H9 (cell line): Measurements from ENCODE around the gene CCR9. TPM values are rescaled to one million over a fixed set of nuclear protein-coding genes. Genes with fewer than 3 reads are reported as not detected.

Experiments used
- DNase-seq: peaks from one replicate; pipeline ENCODE4 v3.0.0-alpha.2; 2017
- H2AFZ ChIP-seq: one replicate; pipeline ENCODE4 v1.6.1; 2013; ENCODE audit warnings: mild to moderate bottlenecking, low read length, control low read depth, moderate library complexity
- H2AK5ac ChIP-seq: 2 replicates; pipeline ENCODE4 v1.6.1; 2013; ENCODE audit warnings: low read length, control low read depth, mixed read lengths; ENCODE audit not compliant: insufficient read length
- H2BK120ac ChIP-seq: one replicate; pipeline ENCODE4 v1.6.1; 2013; ENCODE audit warnings: low read depth, mild to moderate bottlenecking, low read length, control low read depth, inconsistent platforms; ENCODE audit not compliant: poor library complexity, severe bottlenecking
- H2BK12ac ChIP-seq: 2 replicates; pipeline ENCODE4 v1.6.1; 2013; ENCODE audit warnings: low read length, control low read depth, mixed read lengths, low read depth; ENCODE audit not compliant: insufficient read length
- H2BK15ac ChIP-seq: 2 replicates; pipeline ENCODE4 v1.6.1; 2013; ENCODE audit warnings: low read depth, low read length, control low read depth
- H2BK20ac ChIP-seq: one replicate; pipeline ENCODE4 v1.6.1; 2013; ENCODE audit warnings: low read depth, mild to moderate bottlenecking, low read length, control low read depth, inconsistent platforms; ENCODE audit not compliant: poor library complexity, severe bottlenecking
- H2BK5ac ChIP-seq: 2 replicates; pipeline ENCODE4 v1.6.1; 2013; ENCODE audit warnings: low read length, control low read depth, mixed read lengths; ENCODE audit not compliant: insufficient read length
- H3K14ac ChIP-seq: 2 replicates; pipeline ENCODE4 v1.6.1; 2013; ENCODE audit warnings: low read length, control low read depth; ENCODE audit not compliant: insufficient read depth
- H3K18ac ChIP-seq: 2 replicates; pipeline ENCODE4 v1.6.1; 2013; ENCODE audit warnings: low read depth, mild to moderate bottlenecking, mixed read lengths, low read length, control low read depth; ENCODE audit not compliant: insufficient read length
- H3K23ac ChIP-seq: 2 replicates; pipeline ENCODE4 v1.6.1; 2013; ENCODE audit warnings: low read length, control low read depth, mixed read lengths, low read depth; ENCODE audit not compliant: insufficient read length
- H3K23me2 ChIP-seq: 2 replicates; pipeline ENCODE4 v1.6.1; 2013; ENCODE audit warnings: low read depth, mild to moderate bottlenecking, mixed read lengths, low read length, control low read depth; ENCODE audit not compliant: insufficient read length, poor library complexity, severe bottlenecking
- H3K27ac ChIP-seq: 2 replicates; pipeline ENCODE4 v1.5.1; 2013; ENCODE audit warnings: low read length, control low read depth, mixed read lengths, low read depth; ENCODE audit not compliant: insufficient read length
- H3K27me3 ChIP-seq: 2 replicates; pipeline ENCODE4 v1.6.1; 2013; ENCODE audit warnings: low read length, control low read depth, inconsistent platforms; ENCODE audit not compliant: insufficient read depth
- H3K4ac ChIP-seq: 2 replicates; pipeline ENCODE4 v1.6.1; 2013; ENCODE audit warnings: low read depth, mild to moderate bottlenecking, control low read depth, inconsistent platforms, low read length, moderate library complexity
- H3K4me1 ChIP-seq: 2 replicates; pipeline ENCODE4 v1.6.1; 2013; ENCODE audit warnings: low read length, control low read depth, inconsistent platforms; ENCODE audit not compliant: insufficient read depth
- H3K4me2 ChIP-seq: 2 replicates; pipeline ENCODE4 v1.6.1; 2013; ENCODE audit warnings: low read length, control low read depth, mixed read lengths; ENCODE audit not compliant: insufficient read length, insufficient read depth
- H3K56ac ChIP-seq: 2 replicates; pipeline ENCODE4 v1.6.1; 2013; ENCODE audit warnings: low read depth, mild to moderate bottlenecking, mixed read lengths, low read length, control low read depth; ENCODE audit not compliant: insufficient read length
- H3K79me1 ChIP-seq: 2 replicates; pipeline ENCODE4 v1.6.1; 2013; ENCODE audit warnings: low read depth, mild to moderate bottlenecking, moderate library complexity, low read length, control low read depth, inconsistent platforms; ENCODE audit not compliant: insufficient read depth, poor library complexity, severe bottlenecking
- H3K79me2 ChIP-seq: 2 replicates; pipeline ENCODE4 v1.6.1; 2013; ENCODE audit warnings: low read length, control low read depth, inconsistent platforms; ENCODE audit not compliant: insufficient read depth
- H3K9ac ChIP-seq: 2 replicates; pipeline ENCODE4 v1.6.1; 2013; ENCODE audit warnings: low read length, control low read depth, mixed read lengths; ENCODE audit not compliant: insufficient read length; ENCODE audit errors: extremely low read depth
- H3K9me3 ChIP-seq: one replicate; pipeline ENCODE4 v1.6.1; 2013; ENCODE audit warnings: low read depth, low read length, inconsistent platforms; ENCODE audit not compliant: control insufficient read depth
- H3T11ph ChIP-seq: one replicate; pipeline ENCODE4 v1.6.1; 2013; ENCODE audit warnings: mild to moderate bottlenecking, low read length, control low read depth, inconsistent platforms
- H4K20me1 ChIP-seq: one replicate; pipeline ENCODE4 v1.6.1; 2013; ENCODE audit not compliant: control insufficient read depth, insufficient read length, insufficient read depth
- H4K5ac ChIP-seq: 2 replicates; pipeline ENCODE4 v1.6.1; 2013; ENCODE audit warnings: low read depth, mild to moderate bottlenecking, mixed read lengths, low read length, control low read depth; ENCODE audit not compliant: insufficient read length
- H4K8ac ChIP-seq: replicated peaks from 2 replicates; pipeline ENCODE4 v1.6.1; 2013; ENCODE audit warnings: low read length, control low read depth, mixed read lengths, low read depth; ENCODE audit not compliant: insufficient read length
- H4K91ac ChIP-seq: 2 replicates; pipeline ENCODE4 v1.6.1; 2013; ENCODE audit warnings: low read depth, mild to moderate bottlenecking, moderate library complexity, mixed read lengths, low read length, control low read depth; ENCODE audit not compliant: insufficient read length
- H3K27ac Mint-ChIP-seq, 3 experiments: 2 replicates in 2 of 3; 3 replicates in 1 of 3; pipeline ENCODE4 v1.8.0; 2020 to 2021; ENCODE audit warnings: mixed read lengths in 3 of 3, mild to moderate bottlenecking in 1 of 3, moderate library complexity in 1 of 3
- H3K27me3 Mint-ChIP-seq: 2 replicates; pipeline ENCODE4 v1.8.0; 2021; ENCODE audit warnings: low read depth, mild to moderate bottlenecking, moderate library complexity, mixed read lengths
- H3K36me3 Mint-ChIP-seq, 3 experiments: 2 replicates in 2 of 3; 3 replicates in 1 of 3; pipeline ENCODE4 v1.8.0; 2020 to 2021; ENCODE audit warnings: low read depth in 3 of 3, mixed read lengths in 3 of 3; ENCODE audit not compliant: insufficient read depth in 1 of 3
- H3K4me1 Mint-ChIP-seq, 2 experiments: 2 replicates each; pipeline ENCODE4 v1.8.0; 2020; ENCODE audit warnings: mixed read lengths in 2 of 2
- H3K4me3 Mint-ChIP-seq, 2 experiments: 2 replicates in 1 of 2; 3 replicates in 1 of 2; pipeline ENCODE4 v1.8.0; 2020 to 2021; ENCODE audit warnings: mild to moderate bottlenecking in 2 of 2, mixed read lengths in 2 of 2, moderate library complexity in 1 of 2
- H3K9me3 Mint-ChIP-seq, 2 experiments: 2 replicates in 1 of 2; 3 replicates in 1 of 2; pipeline ENCODE4 v1.8.0; 2020; ENCODE audit warnings: mild to moderate bottlenecking in 2 of 2, mixed read lengths in 2 of 2, moderate library complexity in 1 of 2
- CTCF ChIP-seq: fragments of 200-600 bp; sonication (generic); conservative IDR thresholded peaks from 3 replicates; pipeline ENCODE4 v1.8.0; 2021; ENCODE audit warnings: antibody characterized with exemption, mild to moderate bottlenecking
- WGBS: extraction: QIAGEN DNeasy Blood & Tissue Kit; methylation state at CpG from one replicate; pipeline ENCODE4 v1.1.7; 2013; ENCODE audit warnings: missing lambda C conversion rate, low lambda C conversion rate, mixed read lengths; ENCODE audit not compliant: insufficient read length; ENCODE audit errors: extremely low coverage; 5-methylcytosine and 5-hydroxymethylcytosine counted together
- total RNA-seq: library from RNA; stranded (reverse); gene quantifications from 2 replicates; pipeline ENCODE4 v1.2.1, GENCODE V29; 2021

The CCR9 gene
- total RNA-seq, 1 experiment from 2014 or later = not detected

- H2AK5ac ChIP-seq = no peak overlapping the region
- no peaks in the 10 kb centered on the region for H3K79me2 ChIP-seq
Observed at GRCh38 chr3:45906681-45907407, 20.5 kb downstream of the CCR9 start.

More at GRCh38 chr3:45906681-45907407, 20.5 kb downstream of the CCR9 start:
- Histone ChIP-seq H4K91ac (no peak overlapping the region), H3K79me1 (no peaks in the 10 kb centered on the region), H3K4ac (no peak overlapping the region), H2BK120ac (no peak overlapping the region), H4K8ac (no peak overlapping the region), H3K27me3 (no peaks in the 10 kb centered on the region), H2BK12ac (no peak overlapping the region), H4K5ac (no peak overlapping the region), H3K23ac (no peak overlapping the region), H3K27ac (no peak overlapping the region), H3K56ac (no peak overlapping the region), H3K4me2 (no peak overlapping the region), H2BK15ac (no peak overlapping the region), H3K14ac (no peak overlapping the region), H3T11ph (no peak overlapping the region), H2AFZ (no peak overlapping the region), H3K9ac (no peak overlapping the region), H4K20me1 (no peaks in the 10 kb centered on the region), H2BK20ac (no peak overlapping the region), H3K23me2 (no peaks in the 10 kb centered on the region), H3K4me1 (no peaks in the 10 kb centered on the region), H3K18ac (no peak overlapping the region), H2BK5ac (no peak overlapping the region), H3K9me3 (no peaks in the 10 kb centered on the region)
- no CpG with 5 or more reads among the region's 9 CpGs for WGBS
- Mint-ChIP-seq H3K27me3 (peaks cover 9% of the 10 kb centered on the region), H3K4me3 (no peak overlapping the region), H3K36me3 (no peaks in the 10 kb centered on the region; a peak in 1 of 7 replicates), H3K9me3 (no peaks in the 10 kb centered on the region), H3K4me1 (peaks cover 0 to 2% of the 10 kb centered on the region in 2 experiments; a peak in 1 of 4 replicates), H3K27ac (peak overlapping the region in 1 of 3 experiments; percentile 24; a peak in 2 of 7 replicates)
- peak; percentile 57 for DNase-seq
- peak; percentile 70 for TF ChIP-seq CTCF
